HCT116 (cell line): ENCODE measurements around the gene SPIRE1. TPM values are rescaled to one million over a fixed set of nuclear protein-coding genes. Genes with fewer than 3 reads are reported as not detected.

Source experiments
- ATAC-seq: fragments of 200-7000 bp; cut with Tn5 transposase; 2 replicates; pipeline ENCODE4 v1.9.1; 2020; ENCODE audit warnings: mild to moderate bottlenecking, moderate library complexity
- BruUV-seq: library from RNA; stranded (reverse); fragments of 400-500 nt; replicated peaks from 2 replicates; lab custom pipeline; 2021; lab: Mats Ljungman, UMichigan
- CTCF ChIA-PET: fragments of 300-600 bp; sonication (Branson Sonifier 250); formaldehyde crosslinking; loops from one replicate; lab custom pipeline; 2021; ENCODE audit warnings: antibody characterized with exemption; lab: Charles Lee
- POLR2A ChIA-PET: fragments of 300-600, 350-600 bp; sonication (Branson Sonifier 250); formaldehyde crosslinking; loops from one replicate; lab custom pipeline; 2021; ENCODE audit warnings: antibody characterized with exemption; lab: Charles Lee
- RAD21 ChIA-PET, 2 experiments: fragments of 300-600 bp; sonication (Branson Sonifier 250); formaldehyde crosslinking; loops; one replicate each; lab custom pipeline; 2023; ENCODE audit warnings: low total read pairs in 2 of 2; ENCODE audit not compliant: uncharacterized antibody in 2 of 2, unreplicated experiment in 2 of 2, low non-redundant PET in 1 of 2; lab: Charles Lee
- DNase-seq: peaks from one replicate; pipeline ENCODE4 v3.0.0-alpha.2; 2010; ENCODE audit warnings: low read depth, low spot score
- H2AFZ ChIP-seq: fragments of 200-600 bp; shearing (Covaris generic), sonication (generic); 2 replicates; pipeline ENCODE4 v1.6.1; 2017; ENCODE audit warnings: low read depth, mixed run types, mixed read lengths, antibody characterized with exemption, low read length; ENCODE audit not compliant: poor library complexity, severe bottlenecking
- H3K27ac ChIP-seq: 2 replicates; pipeline ENCODE4 v1.5.1; 2012; ENCODE audit warnings: low read depth, low read length
- H3K27me3 ChIP-seq: fragments of 200-600 bp; sonication (generic); 2 replicates; pipeline ENCODE4 v1.6.1; 2016; ENCODE audit warnings: mixed run types, low read length, mixed read lengths; ENCODE audit not compliant: insufficient read depth
- H3K36me3 ChIP-seq, 2 experiments: fragments of 200-500 bp in 1 of 2; fragments of 200-600 bp in 1 of 2; sonication (Bioruptor generic) in 1 of 2; sonication (generic) in 1 of 2; 2 replicates each; pipeline versions ENCODE4 v1.5.1 to v1.6.1; 2014 to 2016; ENCODE audit warnings: low read length in 2 of 2, inconsistent platforms in 1 of 2, mixed read lengths in 1 of 2, mixed run types in 1 of 2; ENCODE audit not compliant: insufficient read depth in 2 of 2, control insufficient read depth in 1 of 2
- H3K4me1 ChIP-seq, 2 experiments: fragments of 200-600 bp in 1 of 2; sonication (generic) in 1 of 2; 2 replicates each; pipeline versions ENCODE4 v1.5.1 to v1.6.1; 2012 to 2017; ENCODE audit warnings: low read length in 2 of 2, inconsistent platforms in 1 of 2, mild to moderate bottlenecking in 1 of 2, mixed read lengths in 1 of 2, mixed run types in 1 of 2, moderate library complexity in 1 of 2; ENCODE audit not compliant: insufficient read depth in 2 of 2, control insufficient read depth in 1 of 2
- H3K4me2 ChIP-seq: fragments of 200-600 bp; sonication (generic); 2 replicates; pipeline ENCODE4 v1.6.1; 2017; ENCODE audit warnings: mixed run types, low read length, mixed read lengths
- H3K4me3 ChIP-seq, 2 experiments: fragments of 200-600 bp in 1 of 2; sonication (generic) in 1 of 2; replicated peaks in 1 of 2; 2 replicates each; pipeline ENCODE4 v1.5.1; 2011 to 2016; ENCODE audit warnings: low read length in 2 of 2, control low read depth in 1 of 2, low read depth in 1 of 2, mild to moderate bottlenecking in 1 of 2, mixed read lengths in 1 of 2, mixed run types in 1 of 2
- H3K79me2 ChIP-seq: fragments of 200-600 bp; sonication (generic); 2 replicates; pipeline ENCODE4 v1.6.1; 2017; ENCODE audit warnings: mild to moderate bottlenecking, mixed run types, low read length, moderate library complexity, mixed read lengths; ENCODE audit not compliant: insufficient read depth
- H3K9ac ChIP-seq: fragments of 200-600 bp; sonication (generic); 2 replicates; pipeline ENCODE4 v1.6.1; 2016; ENCODE audit warnings: low read length, mixed read lengths
- H3K9me2 ChIP-seq: fragments of 200-600 bp; sonication (generic), shearing (Covaris generic); 2 replicates; pipeline ENCODE4 v1.6.1; 2017; ENCODE audit warnings: mixed run types, mild to moderate bottlenecking, moderate library complexity; ENCODE audit not compliant: insufficient read depth
- H3K9me3 ChIP-seq, 2 experiments: fragments of 200-500 bp in 1 of 2; fragments of 200-600 bp in 1 of 2; sonication (Bioruptor generic) in 1 of 2; sonication (generic) in 1 of 2; 2 replicates each; pipeline ENCODE4 v1.6.1; 2014 to 2017; ENCODE audit warnings: low read length in 2 of 2, mixed read lengths in 2 of 2, inconsistent platforms in 1 of 2, low read depth in 1 of 2, mild to moderate bottlenecking in 1 of 2, mixed run types in 1 of 2, moderate library complexity in 1 of 2; ENCODE audit not compliant: control insufficient read depth in 1 of 2, insufficient read depth in 1 of 2
- H4K20me1 ChIP-seq: fragments of 200-600 bp; sonication (generic), shearing (Covaris generic); 2 replicates; pipeline ENCODE4 v1.6.1; 2017; ENCODE audit warnings: mixed run types, mild to moderate bottlenecking, moderate library complexity; ENCODE audit not compliant: insufficient read depth
- ATF3 ChIP-seq: IDR thresholded peaks from 2 replicates; pipeline ENCODE4 v1.6.1; 2012
- CBX3 ChIP-seq: IDR thresholded peaks from 2 replicates; pipeline ENCODE4 v1.6.1; 2012; ENCODE audit warnings: low read depth
- CEBPB ChIP-seq: IDR thresholded peaks from 2 replicates; pipeline ENCODE4 v1.6.1; 2012; ENCODE audit warnings: low read depth
- EGR1 ChIP-seq: IDR thresholded peaks from 2 replicates; pipeline ENCODE4 v1.6.1; 2012; ENCODE audit warnings: low read depth
- ELF1 ChIP-seq: IDR thresholded peaks from 2 replicates; pipeline ENCODE4 v1.6.1; 2012; ENCODE audit warnings: low read depth, borderline replicate concordance
- EZH2phosphoT487 ChIP-seq: fragments of 200-600 bp; IDR thresholded peaks from 2 replicates; pipeline ENCODE4 v1.6.1; 2018; ENCODE audit warnings: antibody characterized with exemption, borderline replicate concordance
- FOSL1 ChIP-seq: IDR thresholded peaks from 2 replicates; pipeline ENCODE4 v1.6.1; 2012; ENCODE audit warnings: low read depth
- POLR2A ChIP-seq: IDR thresholded peaks from 2 replicates; pipeline ENCODE4 v1.7.0; 2011; ENCODE audit warnings: borderline replicate concordance; ENCODE audit not compliant: insufficient read depth, insufficient read length; ENCODE audit errors: extremely low read depth
- RAD21 ChIP-seq: IDR thresholded peaks from 2 replicates; pipeline ENCODE4 v1.6.1; 2012; ENCODE audit warnings: low read depth, mild to moderate bottlenecking
- SP1 ChIP-seq: IDR thresholded peaks from 2 replicates; pipeline ENCODE4 v1.6.1; 2012; ENCODE audit warnings: low read depth
- SRF ChIP-seq: IDR thresholded peaks from 2 replicates; pipeline ENCODE4 v1.6.1; 2012; ENCODE audit warnings: low read depth
- TCF7L2 ChIP-seq: IDR thresholded peaks from 2 replicates; pipeline ENCODE4 v1.7.0; 2011; ENCODE audit warnings: borderline replicate concordance, inconsistent platforms; ENCODE audit not compliant: insufficient read depth, insufficient read length; ENCODE audit errors: extremely low read depth
- ZBTB33 ChIP-seq: IDR thresholded peaks from 2 replicates; pipeline ENCODE4 v1.6.1; 2011; ENCODE audit warnings: mild to moderate bottlenecking, low read length, moderate library complexity; ENCODE audit not compliant: insufficient replicate concordance; ENCODE audit errors: extremely low read depth
- ZFX ChIP-seq: fragments of 450-650 bp; IDR thresholded peaks from 2 replicates; pipeline ENCODE4 v1.6.1; 2017
- ZNF274 ChIP-seq: fragments of 200-500 bp; sonication (Bioruptor generic); IDR thresholded peaks from 2 replicates; pipeline ENCODE4 v1.6.1; 2014; ENCODE audit warnings: mild to moderate bottlenecking, low read depth, low read length, inconsistent platforms
- intact Hi-C: fragments of 100-400 bp; cut with micrococcal nuclease; formaldehyde crosslinking; loops from 2 replicates; pipeline ENCODE4 v1.10.0; 2022
- total RNA-seq: library from RNA; stranded (reverse); gene quantifications from one replicate; pipeline ENCODE4 v1.2.1, GENCODE V29; 2021; ENCODE audit not compliant: unreplicated experiment

SPIRE1 gene
- total RNA-seq, 1 experiment from 2014 or later = 26.6 TPM

GRCh38 chr18:12608301-12608700 is 49.6 kb downstream of the SPIRE1 start:
- DNase-seq (no peak), ATAC-seq (no peak)
- POLR2A ChIA-PET = no interaction called here
- Histone ChIP-seq H3K27ac (no peak overlapping the region), H3K9ac (no peak overlapping the region), H3K27me3 (no peaks in the 10 kb centered on the region), H3K9me3 (no peaks in the 10 kb centered on the region), H3K79me2 (no peaks in the 10 kb centered on the region; the same call in 1 of the 2 replicates), H3K4me3 (no peak overlapping the region), H2AFZ (no peak overlapping the region), H3K4me1 (peaks cover 17 to 25% of the 10 kb centered on the region in 2 experiments), H3K36me3 (no peaks in the 10 kb centered on the region), H4K20me1 (no peaks in the 10 kb centered on the region), H3K4me2 (no peak overlapping the region), H3K9me2 (no peaks in the 10 kb centered on the region)
- RAD21 ChIA-PET = no interaction called here
- BruUV-seq = no TSS peak
- intact Hi-C loops = no loop called here
- CTCF ChIA-PET = no interaction called here
- TF ChIP-seq EZH2phosphoT487 (no peak), SP1 (no peak), ELF1 (no peak), FOSL1 (no peak), CEBPB (peak; percentile 34; the same call in 1 of the 2 replicates)

- ATAC-seq (no peak), DNase-seq (peak; percentile 27)
- Histone ChIP-seq H4K20me1 (no peaks in the 10 kb centered on the region), H3K9me2 (no peaks in the 10 kb centered on the region), H3K27ac (no peak overlapping the region), H3K79me2 (no peaks in the 10 kb centered on the region; the same call in 1 of the 2 replicates), H3K4me1 (peaks cover 17 to 25% of the 10 kb centered on the region in 2 experiments), H3K27me3 (no peaks in the 10 kb centered on the region), H3K4me3 (no peak overlapping the region), H2AFZ (no peak overlapping the region), H3K36me3 (no peaks in the 10 kb centered on the region), H3K9me3 (no peaks in the 10 kb centered on the region), H3K9ac (no peak overlapping the region), H3K4me2 (peak overlapping the region; percentile 4)
- intact Hi-C loops = no loop called here
- ChIA-PET POLR2A (interaction anchor here (0.6 to 1.5 kb wide), 10 partner anchors 8 to 210 kb away, joined by 3 to 7 read pairs (median 4); no protein-coding TSS in a partner anchor), RAD21 (interaction anchor here in 1 of 2 experiments (0.7 kb wide), 1 partner anchor 811 kb away, joined by 3 read pairs; no protein-coding TSS in a partner anchor), CTCF (interaction anchor here (1.4 kb wide), 1 partner anchor 9 kb away, joined by 7 read pairs; no protein-coding TSS in a partner anchor)
- no TSS peak for BruUV-seq
- no peak for TF ChIP-seq TCF7L2
- TF ChIP-seq POLR2A = no peak
- TF ChIP-seq EGR1 = peak; percentile 50
- peak; percentile 81 for TF ChIP-seq CEBPB
- no peak for TF ChIP-seq SRF
- no peak for TF ChIP-seq EZH2phosphoT487
- TF ChIP-seq FOSL1 = peak; percentile 51
- no peak for TF ChIP-seq CBX3
- TF ChIP-seq SP1 = no peak; the same call in 1 of the 2 replicates
- no peak for TF ChIP-seq ELF1
- TF ChIP-seq ZBTB33 = no peak
- TF ChIP-seq RAD21 = no peak
- TF ChIP-seq ATF3 = no peak
- no peak for TF ChIP-seq ZNF274
- no peak for TF ChIP-seq ZFX
These were observed 51.2 kb downstream of the SPIRE1 start for GRCh38 chr18:12606592-12607315.
